Stomach (tissue), 4 donors: ENCODE results near the gene EIF4H.

ENCODE experiments used
- POLR2A ChIP-seq, 4 donors: fragments of 450-650 bp; IDR thresholded peaks; one replicate each; pipeline ENCODE4 v1.6.1; 2016; ENCODE audit warnings: antibody characterized with exemption in 4 of 4, control low read depth in 2 of 4, mild to moderate bottlenecking in 1 of 4, moderate library complexity in 1 of 4
- POLR2AphosphoS5 ChIP-seq, 3 donors: sonication (generic); formaldehyde crosslinking; IDR thresholded peaks; one replicate each; pipeline ENCODE4 v1.6.1; 2016; ENCODE audit warnings: antibody characterized with exemption in 3 of 3
- TF ChIP-seq, protein P1 (sequence below), 7 experiments: fragments of 450-650 bp in 4 of 7; fragments of 200-600 bp in 3 of 7; sonication (generic) in 3 of 7; IDR thresholded peaks; one replicate each; pipeline ENCODE4 v1.5.1; 2016 to 2019; ENCODE audit warnings: antibody characterized with exemption in 7 of 7, control low read depth in 2 of 7, mild to moderate bottlenecking in 1 of 7

DNA sequence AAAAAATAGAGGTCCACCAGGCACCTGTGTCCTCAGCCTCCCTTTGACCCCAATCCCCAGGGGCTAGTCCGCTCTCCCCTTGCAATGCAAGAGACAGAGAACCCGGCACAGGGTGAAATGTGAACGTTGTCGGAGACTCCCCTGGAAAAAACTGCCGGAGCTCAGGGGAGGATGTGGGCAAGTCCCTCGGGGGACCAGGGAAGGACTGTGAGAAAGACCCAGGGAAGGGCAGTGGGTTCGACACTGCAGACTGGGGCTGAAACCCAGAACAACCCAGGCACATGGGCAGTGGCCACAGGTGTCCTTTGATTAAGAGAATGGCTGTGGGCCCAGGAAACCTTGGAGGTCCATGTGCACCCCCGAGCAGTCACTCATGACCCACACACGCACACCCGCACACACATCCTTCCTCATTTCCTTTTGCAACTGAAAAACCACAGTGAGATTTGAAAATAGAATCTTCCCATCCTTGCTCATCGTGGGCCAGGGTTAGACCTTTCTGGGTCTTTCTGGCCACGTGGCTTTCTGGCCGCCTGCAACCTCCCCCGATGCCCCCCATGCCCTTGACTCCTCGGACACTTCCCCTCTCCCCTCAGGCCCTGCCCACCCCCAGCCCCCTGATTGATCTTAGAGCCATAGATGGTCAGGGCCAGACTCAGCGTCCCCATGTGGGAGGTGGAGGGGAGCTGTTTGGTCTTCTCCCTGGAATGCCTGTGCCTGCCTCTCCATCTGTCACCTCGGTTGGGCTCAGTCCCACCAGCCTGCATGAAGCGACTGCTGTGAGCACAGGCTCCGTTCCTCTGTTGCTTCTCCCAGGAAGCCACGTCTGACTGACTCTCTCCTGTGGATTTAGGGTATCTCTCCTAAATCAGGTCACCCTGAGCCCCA lies 43.5 kb downstream of the EIF4H start:
- TF ChIP-seq POLR2A (IDR thresholded peaks at IDR 0.05) (no peak), POLR2AphosphoS5 (IDR thresholded peaks at IDR 0.05) (no peak)
- TF ChIP-seq, protein P1, sequence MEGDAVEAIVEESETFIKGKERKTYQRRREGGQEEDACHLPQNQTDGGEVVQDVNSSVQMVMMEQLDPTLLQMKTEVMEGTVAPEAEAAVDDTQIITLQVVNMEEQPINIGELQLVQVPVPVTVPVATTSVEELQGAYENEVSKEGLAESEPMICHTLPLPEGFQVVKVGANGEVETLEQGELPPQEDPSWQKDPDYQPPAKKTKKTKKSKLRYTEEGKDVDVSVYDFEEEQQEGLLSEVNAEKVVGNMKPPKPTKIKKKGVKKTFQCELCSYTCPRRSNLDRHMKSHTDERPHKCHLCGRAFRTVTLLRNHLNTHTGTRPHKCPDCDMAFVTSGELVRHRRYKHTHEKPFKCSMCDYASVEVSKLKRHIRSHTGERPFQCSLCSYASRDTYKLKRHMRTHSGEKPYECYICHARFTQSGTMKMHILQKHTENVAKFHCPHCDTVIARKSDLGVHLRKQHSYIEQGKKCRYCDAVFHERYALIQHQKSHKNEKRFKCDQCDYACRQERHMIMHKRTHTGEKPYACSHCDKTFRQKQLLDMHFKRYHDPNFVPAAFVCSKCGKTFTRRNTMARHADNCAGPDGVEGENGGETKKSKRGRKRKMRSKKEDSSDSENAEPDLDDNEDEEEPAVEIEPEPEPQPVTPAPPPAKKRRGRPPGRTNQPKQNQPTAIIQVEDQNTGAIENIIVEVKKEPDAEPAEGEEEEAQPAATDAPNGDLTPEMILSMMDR (IDR thresholded peaks at IDR 0.05) = no peak
